Measurements from ENCODE around the gene CATSPERZ.

Gene CATSPERZ

GRCh38 chr11:64299847-64300648 is at the start of gene CATSPERZ:
CATSPERZ (plus strand) TSS chr11:64300358; CDS start chr11:64300411, 53 bp downstream.
- Histone ChIP-seq H3K9me3 (ENCODE audit: control insufficient read depth, low read length) (no peaks in the 10 kb centered on the region), H3K4me3 (ENCODE audit: low read length) (no peak within 1 kb of the TSS), H3K9ac (ENCODE audit: low read length) (peak within 1 kb of the TSS; percentile 38), H3K36me3 (ENCODE audit: control insufficient read depth, insufficient read depth, low read length) (no peaks in the 10 kb centered on the region), H3K4me1 (ENCODE audit: control insufficient read depth, insufficient read depth, low read length) (peaks cover 36% of the 10 kb centered on the region), H3K27me3 (ENCODE audit: control insufficient read depth, insufficient read depth, low read length) (peaks cover 60% of the 10 kb centered on the region)

DNA sequence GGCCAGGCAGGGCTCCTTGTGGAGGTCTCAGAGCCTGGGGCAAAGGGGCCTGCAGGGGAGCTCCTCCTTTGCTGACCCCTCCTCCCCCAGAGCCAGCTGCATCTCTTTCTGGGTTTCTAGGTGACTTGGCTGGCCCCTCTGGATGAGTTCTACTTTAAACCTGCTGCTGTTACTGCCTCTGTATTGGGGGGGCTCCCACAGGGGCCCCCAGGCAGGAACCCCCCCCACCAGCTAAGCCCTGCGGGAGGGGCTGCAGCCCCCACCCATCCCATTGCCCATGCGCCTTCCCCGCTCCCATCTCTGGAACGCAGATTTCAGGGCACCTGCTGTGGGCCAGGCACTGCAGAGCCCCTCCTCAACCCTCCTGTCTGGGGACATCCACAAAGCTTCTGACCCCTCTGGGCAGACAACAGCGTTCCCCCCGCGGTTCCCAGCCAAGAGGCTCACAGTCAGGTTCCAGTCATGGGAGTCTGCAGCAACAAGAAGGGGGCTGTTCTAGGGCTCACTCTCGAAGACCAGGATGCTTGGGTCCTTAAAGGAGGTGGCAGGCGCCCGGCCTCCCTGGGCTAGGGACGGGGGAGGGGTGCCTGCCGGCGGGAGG is 49.6 kb upstream of the CATSPERZ start:
- peak overlapping the region; percentile 55 for H3K9ac ChIP-seq (ENCODE audit: low read length)
- H3K27me3 ChIP-seq (ENCODE audit: control insufficient read depth, insufficient read depth, low read length): peaks cover 5% of the 10 kb centered on the region
- H3K4me3 ChIP-seq (ENCODE audit: low read length): peak overlapping the region; percentile 25
- H3K4me1 ChIP-seq (ENCODE audit: control insufficient read depth, insufficient read depth, low read length): peaks cover 40% of the 10 kb centered on the region
- peaks cover 8% of the 10 kb centered on the region for H3K36me3 ChIP-seq (ENCODE audit: control insufficient read depth, insufficient read depth, low read length)
- no peaks in the 10 kb centered on the region for H3K9me3 ChIP-seq (ENCODE audit: control insufficient read depth, low read length)

GRCh38 chr11:64251016-64251752 is 49.0 kb upstream of the CATSPERZ start, which contains the start of gene PLCB3:
PLCB3 (plus strand) TSS chr11:64251530; CDS start chr11:64251650, 120 bp downstream.
- H3K9ac ChIP-seq (ENCODE audit: low read length): peak within 1 kb of the TSS; percentile 72
- peaks cover 14% of the 10 kb centered on the region for H3K36me3 ChIP-seq (ENCODE audit: control insufficient read depth, insufficient read depth, low read length)
- H3K9me3 ChIP-seq (ENCODE audit: control insufficient read depth, low read length): no peaks in the 10 kb centered on the region
- H3K4me3 ChIP-seq (ENCODE audit: low read length): peak within 1 kb of the TSS; percentile 65
- peaks cover 34% of the 10 kb centered on the region for H3K4me1 ChIP-seq (ENCODE audit: control insufficient read depth, insufficient read depth, low read length)
- peaks cover 5% of the 10 kb centered on the region for H3K27me3 ChIP-seq (ENCODE audit: control insufficient read depth, insufficient read depth, low read length)

GRCh38 chr11:64251753-64252002 is 48.5 kb upstream of the CATSPERZ start:
- peak overlapping the region; percentile 72 for H3K9ac ChIP-seq (ENCODE audit: low read length)
- H3K27me3 ChIP-seq (ENCODE audit: control insufficient read depth, insufficient read depth, low read length): peaks cover 5% of the 10 kb centered on the region
- no peaks in the 10 kb centered on the region for H3K9me3 ChIP-seq (ENCODE audit: control insufficient read depth, low read length)
- H3K4me3 ChIP-seq (ENCODE audit: low read length): peak overlapping the region; percentile 65
- H3K4me1 ChIP-seq (ENCODE audit: control insufficient read depth, insufficient read depth, low read length): peaks cover 34% of the 10 kb centered on the region
- peaks cover 16% of the 10 kb centered on the region for H3K36me3 ChIP-seq (ENCODE audit: control insufficient read depth, insufficient read depth, low read length)

GRCh38 chr11:64252003-64252872 is 47.9 kb upstream of the CATSPERZ start:
- H3K36me3 ChIP-seq (ENCODE audit: control insufficient read depth, insufficient read depth, low read length): peaks cover 16% of the 10 kb centered on the region
- peak overlapping the region; percentile 72 for H3K9ac ChIP-seq (ENCODE audit: low read length)
- H3K27me3 ChIP-seq (ENCODE audit: control insufficient read depth, insufficient read depth, low read length): peaks cover 5% of the 10 kb centered on the region
- peak overlapping the region; percentile 65 for H3K4me3 ChIP-seq (ENCODE audit: low read length)
- H3K4me1 ChIP-seq (ENCODE audit: control insufficient read depth, insufficient read depth, low read length): peaks cover 34% of the 10 kb centered on the region
- no peaks in the 10 kb centered on the region for H3K9me3 ChIP-seq (ENCODE audit: control insufficient read depth, low read length)

GRCh38 chr11:64253043-64253442 is 47.1 kb upstream of the CATSPERZ start:
- Histone ChIP-seq H3K4me3 (ENCODE audit: low read length) (no peak overlapping the region), H3K36me3 (ENCODE audit: control insufficient read depth, insufficient read depth, low read length) (peaks cover 16% of the 10 kb centered on the region), H3K9me3 (ENCODE audit: control insufficient read depth, low read length) (no peaks in the 10 kb centered on the region), H3K9ac (ENCODE audit: low read length) (peak overlapping the region; percentile 72), H3K4me1 (ENCODE audit: control insufficient read depth, insufficient read depth, low read length) (peaks cover 29% of the 10 kb centered on the region), H3K27me3 (ENCODE audit: control insufficient read depth, insufficient read depth, low read length) (peaks cover 5% of the 10 kb centered on the region)

DNA sequence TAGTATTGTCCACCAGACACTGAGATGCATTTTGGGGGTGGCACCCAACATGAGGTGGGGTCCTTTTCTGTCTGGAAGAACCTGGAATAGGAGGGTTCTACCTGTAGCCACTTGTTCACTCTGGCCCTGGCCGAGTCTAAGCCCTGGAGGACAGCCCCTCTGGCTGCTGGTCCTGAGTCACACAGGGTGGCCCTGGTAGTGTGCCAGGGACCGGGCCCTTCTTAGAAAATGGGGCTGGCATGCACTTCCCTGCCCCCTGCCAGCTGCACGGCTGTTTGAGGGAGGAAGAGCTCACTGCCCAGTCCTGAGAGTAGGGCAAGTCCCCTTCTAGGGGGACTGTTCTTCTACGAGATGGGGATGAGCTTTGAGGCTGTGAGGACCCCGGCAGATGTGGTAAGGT is 46.7 kb upstream of the CATSPERZ start:
- H3K9ac ChIP-seq (ENCODE audit: low read length): peak overlapping the region; percentile 72
- H3K4me1 ChIP-seq (ENCODE audit: control insufficient read depth, insufficient read depth, low read length): peaks cover 29% of the 10 kb centered on the region
- H3K36me3 ChIP-seq (ENCODE audit: control insufficient read depth, insufficient read depth, low read length): peaks cover 16% of the 10 kb centered on the region
- H3K4me3 ChIP-seq (ENCODE audit: low read length): no peak overlapping the region
- peaks cover 5% of the 10 kb centered on the region for H3K27me3 ChIP-seq (ENCODE audit: control insufficient read depth, insufficient read depth, low read length)
- H3K9me3 ChIP-seq (ENCODE audit: control insufficient read depth, low read length): no peaks in the 10 kb centered on the region

- peaks cover 16% of the 10 kb centered on the region for H3K36me3 ChIP-seq (ENCODE audit: control insufficient read depth, insufficient read depth, low read length)
- H3K9me3 ChIP-seq (ENCODE audit: control insufficient read depth, low read length): no peaks in the 10 kb centered on the region
- no peak overlapping the region for H3K4me3 ChIP-seq (ENCODE audit: low read length)
- peaks cover 5% of the 10 kb centered on the region for H3K27me3 ChIP-seq (ENCODE audit: control insufficient read depth, insufficient read depth, low read length)
- peaks cover 29% of the 10 kb centered on the region for H3K4me1 ChIP-seq (ENCODE audit: control insufficient read depth, insufficient read depth, low read length)
- no peak overlapping the region for H3K9ac ChIP-seq (ENCODE audit: low read length)
These were observed 45.8 kb upstream of the CATSPERZ start for GRCh38 chr11:64254326-64254725.

DNA sequence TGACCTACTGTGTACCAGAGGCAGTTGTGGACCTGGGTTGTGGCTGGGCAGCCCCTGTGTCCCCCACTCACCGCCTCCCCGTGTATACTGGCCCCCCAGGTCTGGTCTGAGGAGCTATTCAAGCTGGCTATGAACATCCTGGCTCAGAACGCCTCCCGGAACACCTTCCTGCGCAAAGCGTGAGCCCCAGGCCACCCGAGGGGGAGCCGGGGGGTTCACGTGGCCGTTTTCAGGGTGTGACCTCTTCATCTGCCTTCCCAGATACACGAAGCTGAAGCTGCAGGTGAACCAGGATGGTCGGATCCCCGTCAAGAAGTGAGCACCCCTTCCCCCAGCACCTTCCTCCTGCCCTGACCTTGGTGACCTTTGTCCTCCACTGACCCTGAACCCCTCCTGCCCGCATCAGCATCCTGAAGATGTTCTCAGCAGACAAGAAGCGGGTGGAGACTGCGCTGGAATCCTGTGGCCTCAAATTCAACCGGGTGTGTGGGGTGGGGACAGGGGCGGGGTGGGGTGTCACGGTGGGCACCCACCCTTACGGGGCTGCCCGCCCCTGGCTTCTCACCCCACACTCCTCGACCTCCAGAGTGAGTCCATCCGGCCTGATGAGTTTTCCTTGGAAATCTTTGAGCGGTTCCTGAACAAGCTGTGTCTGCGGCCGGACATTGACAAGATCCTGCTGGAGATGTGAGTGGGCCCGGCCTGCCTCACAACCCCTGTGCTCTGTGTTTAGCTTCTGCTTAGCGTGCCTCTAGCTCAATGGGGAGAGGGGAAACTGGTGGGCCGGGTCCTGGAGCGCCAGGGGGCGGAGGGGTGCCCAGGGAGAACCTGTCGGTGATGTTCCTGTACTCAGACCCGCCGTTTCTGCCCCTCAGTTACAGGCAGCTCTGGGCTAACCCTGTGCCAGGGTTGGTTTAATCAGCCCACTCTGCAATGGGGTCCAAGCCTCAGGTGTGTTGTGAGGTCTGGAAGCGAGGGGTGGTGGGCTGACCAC is 44.7 kb upstream of the CATSPERZ start:
- no peaks in the 10 kb centered on the region for H3K9me3 ChIP-seq (ENCODE audit: control insufficient read depth, low read length)
- H3K36me3 ChIP-seq (ENCODE audit: control insufficient read depth, insufficient read depth, low read length): peaks cover 21% of the 10 kb centered on the region
- peaks cover 5% of the 10 kb centered on the region for H3K27me3 ChIP-seq (ENCODE audit: control insufficient read depth, insufficient read depth, low read length)
- no peak overlapping the region for H3K4me3 ChIP-seq (ENCODE audit: low read length)
- no peak overlapping the region for H3K9ac ChIP-seq (ENCODE audit: low read length)
- H3K4me1 ChIP-seq (ENCODE audit: control insufficient read depth, insufficient read depth, low read length): peaks cover 28% of the 10 kb centered on the region

GRCh38 chr11:64256300-64256699 is 43.9 kb upstream of the CATSPERZ start:
- Histone ChIP-seq H3K27me3 (ENCODE audit: control insufficient read depth, insufficient read depth, low read length) (no peaks in the 10 kb centered on the region), H3K36me3 (ENCODE audit: control insufficient read depth, insufficient read depth, low read length) (peaks cover 21% of the 10 kb centered on the region), H3K4me1 (ENCODE audit: control insufficient read depth, insufficient read depth, low read length) (peaks cover 21% of the 10 kb centered on the region), H3K4me3 (ENCODE audit: low read length) (no peak overlapping the region), H3K9ac (ENCODE audit: low read length) (no peak overlapping the region), H3K9me3 (ENCODE audit: control insufficient read depth, low read length) (no peaks in the 10 kb centered on the region)

DNA sequence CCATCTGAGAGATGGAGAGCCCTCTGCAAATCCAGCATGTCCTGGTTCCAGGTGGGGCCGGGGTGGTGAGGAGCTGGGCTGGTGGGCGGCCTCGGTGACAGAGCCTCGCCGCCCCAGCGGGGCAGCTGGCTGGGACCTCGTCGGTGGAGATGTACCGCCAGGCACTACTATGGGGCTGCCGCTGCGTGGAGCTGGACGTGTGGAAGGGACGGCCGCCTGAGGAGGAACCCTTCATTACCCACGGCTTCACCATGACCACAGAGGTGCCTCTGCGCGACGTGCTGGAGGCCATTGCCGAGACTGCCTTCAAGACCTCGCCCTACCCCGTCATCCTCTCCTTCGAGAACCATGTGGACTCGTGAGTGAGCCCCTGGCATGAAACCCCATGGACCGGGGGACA is 41.8 kb upstream of the CATSPERZ start:
- no peaks in the 10 kb centered on the region for H3K9me3 ChIP-seq (ENCODE audit: control insufficient read depth, low read length)
- H3K4me1 ChIP-seq (ENCODE audit: control insufficient read depth, insufficient read depth, low read length): peaks cover 6% of the 10 kb centered on the region
- peaks cover 28% of the 10 kb centered on the region for H3K36me3 ChIP-seq (ENCODE audit: control insufficient read depth, insufficient read depth, low read length)
- no peak overlapping the region for H3K9ac ChIP-seq (ENCODE audit: low read length)
- H3K4me3 ChIP-seq (ENCODE audit: low read length): no peak overlapping the region
- H3K27me3 ChIP-seq (ENCODE audit: control insufficient read depth, insufficient read depth, low read length): no peaks in the 10 kb centered on the region

Measured in mucosa of stomach (tissue), 1 donor.